Stimulated activated effector memory CD8-positive, alpha-beta T cell treated with anti-CD3 and anti-CD28 coated beads, Interleukin-12 subunit alpha, Interleukin-12 subunit beta, amount 100 ng/mL, for 72 hours (primary cell): Measurements from ENCODE around the gene FBF1.

Experiments used
- ATAC-seq: fragments of 150-1000 bp; cut with Tn5 transposase; 2 replicates; pipeline ENCODE4 v1.10.0; 2021
- DNase-seq, 2 donors: peaks; one replicate each; pipeline ENCODE4 v3.0.0; 2021 to 2022; ENCODE audit warnings: low spot score in 2 of 2
- H3K27ac Mint-ChIP-seq: one replicate; pipeline ENCODE4 v1.8.0; 2022; ENCODE audit warnings: mild to moderate bottlenecking, mixed read lengths
- H3K36me3 Mint-ChIP-seq: one replicate; pipeline ENCODE4 v1.8.0; 2022; ENCODE audit warnings: mild to moderate bottlenecking, mixed read lengths
- H3K4me1 Mint-ChIP-seq: one replicate; pipeline ENCODE4 v1.8.0; 2022; ENCODE audit warnings: mixed read lengths
- H3K4me3 Mint-ChIP-seq: one replicate; pipeline ENCODE4 v1.8.0; 2022; ENCODE audit warnings: mild to moderate bottlenecking, mixed read lengths
- H3K9me3 Mint-ChIP-seq: one replicate; pipeline ENCODE4 v1.8.0; 2022; ENCODE audit warnings: mixed read lengths

FBF1 gene

GRCh38 chr17:75926456-75926855, 14.4 kb downstream of the FBF1 start:
- Mint-ChIP-seq H3K4me3 (no peak overlapping the region), H3K9me3 (no peaks in the 10 kb centered on the region), H3K4me1 (no peaks in the 10 kb centered on the region), H3K36me3 (peaks cover 11% of the 10 kb centered on the region), H3K27ac (peak overlapping the region; percentile 61)
- ATAC-seq (no peak), DNase-seq (no peak)

DNA sequence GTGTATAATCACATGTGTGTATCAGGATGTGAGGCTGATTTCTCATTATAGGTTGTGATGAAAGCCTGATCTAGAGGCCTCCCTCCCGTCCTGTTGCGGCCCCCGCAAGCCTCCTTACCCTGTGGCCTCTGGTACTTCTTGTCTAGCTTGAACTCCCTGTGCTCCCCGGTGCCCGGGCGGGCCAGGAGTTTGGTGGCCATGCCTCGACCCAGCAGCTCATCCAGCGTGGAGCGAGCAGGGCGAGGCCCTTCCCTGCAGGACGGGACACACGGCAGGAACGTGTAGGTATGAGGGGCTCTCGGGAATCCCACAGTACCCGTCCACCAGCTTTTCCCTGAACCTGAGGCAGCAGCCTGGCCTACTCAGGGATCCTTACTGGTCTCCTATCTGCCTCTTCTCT, 14.9 kb downstream of the FBF1 start:
- Mint-ChIP-seq H3K36me3 (peaks cover 11% of the 10 kb centered on the region), H3K9me3 (no peaks in the 10 kb centered on the region), H3K4me3 (no peak overlapping the region), H3K27ac (peak overlapping the region; percentile 61), H3K4me1 (no peaks in the 10 kb centered on the region)
- DNase-seq, result no peak
- ATAC-seq, result no peak

- ATAC-seq (no peak), DNase-seq (no peak)
- peaks cover 11% of the 10 kb centered on the region for H3K36me3 Mint-ChIP-seq
- H3K9me3 Mint-ChIP-seq, result no peaks in the 10 kb centered on the region
- H3K27ac Mint-ChIP-seq, result no peak overlapping the region
- H3K4me3 Mint-ChIP-seq, result no peak overlapping the region
- no peaks in the 10 kb centered on the region for H3K4me1 Mint-ChIP-seq
Measured at GRCh38 chr17:75925103-75925502, 15.7 kb downstream of the FBF1 start.

- H3K36me3 Mint-ChIP-seq, result peaks cover 11% of the 10 kb centered on the region
- peak overlapping the region; percentile 71 for H3K27ac Mint-ChIP-seq
- H3K4me1 Mint-ChIP-seq, result no peaks in the 10 kb centered on the region
- ATAC-seq (no peak), DNase-seq (no peak)
- no peak overlapping the region for H3K4me3 Mint-ChIP-seq
- no peaks in the 10 kb centered on the region for H3K9me3 Mint-ChIP-seq
Measured at GRCh38 chr17:75922963-75923874, 17.6 kb downstream of the FBF1 start.

DNA sequence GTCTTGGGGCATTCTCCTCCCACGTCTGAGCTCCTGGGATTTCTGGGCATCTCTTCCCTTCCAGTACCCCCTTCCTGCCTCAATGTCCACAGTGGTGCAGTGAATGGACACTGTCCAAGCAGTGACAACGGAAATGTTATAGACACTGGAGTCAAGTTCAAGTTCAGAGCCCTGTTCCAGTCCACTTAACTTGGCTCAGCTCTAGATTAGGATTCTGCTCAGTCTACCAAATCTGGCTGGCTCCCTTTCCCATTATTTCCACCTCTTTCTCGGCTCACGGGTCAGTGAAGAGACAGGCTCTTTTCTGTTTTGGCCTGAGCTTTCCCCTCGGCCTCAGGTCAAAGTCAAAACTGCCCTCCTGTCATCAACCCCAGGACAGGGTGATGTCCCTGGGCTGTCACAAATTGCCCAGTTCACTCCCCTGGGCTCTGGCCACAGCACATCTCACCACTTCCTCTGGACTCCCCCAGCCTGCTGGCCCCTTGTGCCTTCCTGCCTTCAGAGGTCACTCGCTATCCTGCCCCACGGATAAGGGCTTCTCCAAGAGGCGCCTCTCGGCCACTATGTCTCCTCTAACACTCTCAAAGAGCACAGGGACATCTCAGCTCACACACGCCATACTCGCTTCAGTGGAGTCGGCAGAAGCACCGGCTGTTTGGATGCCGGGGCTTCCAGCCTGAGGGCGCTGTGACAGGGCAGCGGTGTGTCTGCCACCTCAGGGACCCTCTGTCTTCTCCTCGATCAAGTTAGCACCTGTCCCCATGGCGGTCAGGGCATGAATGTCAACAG, 18.5 kb downstream of the FBF1 start:
- DNase-seq, result no peak
- H3K4me1 Mint-ChIP-seq, result peaks cover 2% of the 10 kb centered on the region
- no peak overlapping the region for H3K4me3 Mint-ChIP-seq
- H3K9me3 Mint-ChIP-seq, result no peaks in the 10 kb centered on the region
- H3K36me3 Mint-ChIP-seq, result peaks cover 11% of the 10 kb centered on the region
- H3K27ac Mint-ChIP-seq, result peak overlapping the region; percentile 71
- ATAC-seq, result no peak

GRCh38 chr17:75921596-75921995, 19.2 kb downstream of the FBF1 start:
- DNase-seq (no peak), ATAC-seq (no peak)
- Mint-ChIP-seq H3K9me3 (no peaks in the 10 kb centered on the region), H3K4me3 (no peak overlapping the region), H3K4me1 (peaks cover 7% of the 10 kb centered on the region), H3K27ac (no peak overlapping the region), H3K36me3 (peaks cover 11% of the 10 kb centered on the region)

- Mint-ChIP-seq H3K4me3 (no peak overlapping the region), H3K4me1 (peaks cover 7% of the 10 kb centered on the region), H3K9me3 (no peaks in the 10 kb centered on the region), H3K36me3 (peaks cover 11% of the 10 kb centered on the region), H3K27ac (no peak overlapping the region)
- ATAC-seq (no peak), DNase-seq (no peak)
Measured at GRCh38 chr17:75920045-75920560, 20.7 kb downstream of the FBF1 start.

DNA sequence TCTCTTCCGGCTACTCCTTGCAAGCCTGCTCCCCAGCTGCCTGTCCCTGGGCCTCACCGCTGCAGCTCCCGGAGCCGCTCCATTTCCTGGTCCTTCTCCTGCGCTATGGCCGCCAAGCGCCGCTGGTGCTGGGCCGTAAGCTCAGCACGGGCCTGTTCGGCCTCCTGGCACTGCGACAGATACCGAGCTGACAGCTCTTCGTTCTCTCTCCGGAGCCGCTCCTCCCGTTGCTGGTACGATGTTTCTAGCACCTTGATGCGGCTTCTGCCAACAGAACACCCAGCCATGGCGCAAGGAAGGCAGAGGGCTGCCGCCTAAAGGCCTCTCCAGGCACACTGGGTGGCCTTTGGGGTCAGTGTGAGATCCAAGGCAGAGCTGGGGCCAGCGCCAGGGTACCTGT, 21.2 kb downstream of the FBF1 start:
- Mint-ChIP-seq H3K9me3 (no peaks in the 10 kb centered on the region), H3K4me3 (no peak overlapping the region), H3K36me3 (peaks cover 11% of the 10 kb centered on the region), H3K4me1 (peaks cover 7% of the 10 kb centered on the region), H3K27ac (no peak overlapping the region)
- DNase-seq (no peak), ATAC-seq (no peak)

DNA sequence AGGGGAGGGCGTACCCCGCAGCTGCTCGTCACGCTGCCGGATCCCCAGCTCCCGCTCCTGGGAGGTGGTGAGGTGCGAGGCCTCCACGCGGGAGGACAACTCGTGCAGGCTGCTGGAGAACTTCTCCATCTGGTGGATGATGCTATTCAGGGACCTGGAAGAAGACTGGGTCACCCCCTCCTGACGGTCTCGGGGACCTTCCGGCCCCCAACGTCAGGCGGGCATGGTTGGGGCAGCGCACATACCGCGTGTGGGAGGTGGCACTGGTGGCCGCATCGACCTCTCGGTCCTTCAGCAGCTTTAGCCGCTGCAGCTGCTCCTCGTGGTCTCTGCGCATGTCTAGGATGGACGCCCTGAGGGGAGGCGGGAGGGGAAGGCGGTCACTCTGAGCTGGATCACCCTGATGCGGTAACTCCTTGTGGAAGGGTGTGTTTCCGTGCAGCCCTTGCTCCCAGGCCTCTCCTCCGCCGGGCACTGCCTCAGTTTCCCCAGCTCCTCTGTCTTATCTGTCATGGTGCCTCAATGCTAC, 22.9 kb downstream of the FBF1 start:
- Mint-ChIP-seq H3K27ac (peak overlapping the region; percentile 92), H3K4me3 (peak overlapping the region; percentile 13)

GRCh38 chr17:75917141-75917916, 23.5 kb downstream of the FBF1 start:
- DNase-seq (no peak), ATAC-seq (peak; percentile 58)
- H3K4me1 Mint-ChIP-seq, result peaks cover 7% of the 10 kb centered on the region
- peak overlapping the region; percentile 92 for H3K27ac Mint-ChIP-seq
- H3K36me3 Mint-ChIP-seq, result peaks cover 9% of the 10 kb centered on the region
- no peaks in the 10 kb centered on the region for H3K9me3 Mint-ChIP-seq
- H3K4me3 Mint-ChIP-seq, result peak overlapping the region; percentile 13

More for the DNA sequence above, 22.9 kb downstream of the FBF1 start:
- Mint-ChIP-seq H3K36me3 (peaks cover 12% of the 10 kb centered on the region), H3K4me1 (peaks cover 7% of the 10 kb centered on the region), H3K9me3 (no peaks in the 10 kb centered on the region)
- DNase-seq, result no peak
- no peak for ATAC-seq

- Mint-ChIP-seq H3K9me3 (no peaks in the 10 kb centered on the region), H3K27ac (no peak overlapping the region), H3K4me3 (no peak overlapping the region), H3K4me1 (peaks cover 7% of the 10 kb centered on the region), H3K36me3 (peaks cover 6% of the 10 kb centered on the region)
- DNase-seq, result no peak
- ATAC-seq, result no peak
Measured at GRCh38 chr17:75915268-75915667, 25.6 kb downstream of the FBF1 start.

- H3K36me3 Mint-ChIP-seq, result peaks cover 6% of the 10 kb centered on the region
- H3K27ac Mint-ChIP-seq, result no peak overlapping the region
- H3K4me1 Mint-ChIP-seq, result peaks cover 7% of the 10 kb centered on the region
- ATAC-seq, result no peak
- no peak for DNase-seq
- no peaks in the 10 kb centered on the region for H3K9me3 Mint-ChIP-seq
- no peak overlapping the region for H3K4me3 Mint-ChIP-seq
Measured at GRCh38 chr17:75914643-75915267, 26.1 kb downstream of the FBF1 start.

GRCh38 chr17:75913537-75914210, 27.2 kb downstream of the FBF1 start:
- H3K36me3 Mint-ChIP-seq, result peaks cover 6% of the 10 kb centered on the region
- H3K27ac Mint-ChIP-seq, result no peak overlapping the region
- DNase-seq (no peak), ATAC-seq (no peak)
- H3K4me1 Mint-ChIP-seq, result peaks cover 7% of the 10 kb centered on the region
- no peak overlapping the region for H3K4me3 Mint-ChIP-seq
- H3K9me3 Mint-ChIP-seq, result no peaks in the 10 kb centered on the region

- H3K36me3 Mint-ChIP-seq, result peaks cover 6% of the 10 kb centered on the region
- no peak overlapping the region for H3K27ac Mint-ChIP-seq
- DNase-seq (no peak), ATAC-seq (no peak)
- no peaks in the 10 kb centered on the region for H3K9me3 Mint-ChIP-seq
- no peak overlapping the region for H3K4me3 Mint-ChIP-seq
- H3K4me1 Mint-ChIP-seq, result no peaks in the 10 kb centered on the region
Measured at GRCh38 chr17:75910699-75911098, 30.1 kb downstream of the FBF1 start.
